ENCODE results near the gene GRM4.

Gene GRM4

DNA sequence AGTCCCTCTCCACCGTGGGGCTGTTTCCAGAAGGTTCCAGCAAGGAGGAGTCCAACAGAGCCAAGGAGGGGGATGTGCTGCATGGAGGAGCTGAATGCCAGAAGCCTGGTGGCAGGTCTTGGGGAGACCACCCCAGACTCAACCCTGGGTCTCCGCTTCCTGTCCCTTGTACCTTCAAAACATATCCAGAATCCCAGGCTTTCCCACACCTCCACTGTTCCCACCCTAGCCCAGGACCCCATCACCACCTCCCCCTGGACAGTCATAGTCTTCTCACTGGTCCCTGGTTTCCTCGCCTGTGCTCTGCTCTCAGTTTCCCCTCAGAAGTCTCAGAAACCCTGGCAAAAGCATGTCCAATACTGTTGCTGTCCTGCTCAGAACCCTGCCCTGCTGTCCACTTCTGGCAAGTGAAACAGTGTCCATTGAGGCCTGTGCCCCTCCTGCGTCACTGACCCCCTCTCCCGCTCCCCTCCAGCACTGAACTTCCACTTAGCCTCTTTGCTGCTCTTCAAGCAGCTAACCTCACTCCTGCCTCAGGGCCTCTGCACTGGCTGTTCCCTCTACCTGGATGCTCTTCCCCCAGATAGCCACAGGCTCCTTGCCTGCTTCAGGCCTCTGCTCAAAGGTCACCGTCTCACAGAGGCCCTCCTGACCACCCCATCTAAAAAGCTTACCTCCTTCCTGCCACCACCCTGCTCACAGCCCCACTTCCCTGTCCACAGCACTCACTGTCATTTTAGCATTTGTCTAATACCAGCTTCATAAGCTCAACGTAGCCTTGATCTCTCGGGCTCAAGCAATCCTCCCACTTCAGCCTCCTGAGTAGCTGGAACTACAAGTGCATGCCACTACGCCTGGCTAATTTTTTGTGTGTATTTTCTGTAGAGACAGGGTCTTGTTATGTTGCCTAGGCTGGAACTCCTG is 169.2 kb downstream of the GRM4 start:
- DNase-seq (ENCODE audit: low read depth in 2 of 2), result no peak
- H3K4me3 ChIP-seq (replicated peaks in 1 of 2; ENCODE audit: low read depth in 2 of 2, low read length in 2 of 2), result no peak overlapping the region
- TF ChIP-seq, protein P1, sequence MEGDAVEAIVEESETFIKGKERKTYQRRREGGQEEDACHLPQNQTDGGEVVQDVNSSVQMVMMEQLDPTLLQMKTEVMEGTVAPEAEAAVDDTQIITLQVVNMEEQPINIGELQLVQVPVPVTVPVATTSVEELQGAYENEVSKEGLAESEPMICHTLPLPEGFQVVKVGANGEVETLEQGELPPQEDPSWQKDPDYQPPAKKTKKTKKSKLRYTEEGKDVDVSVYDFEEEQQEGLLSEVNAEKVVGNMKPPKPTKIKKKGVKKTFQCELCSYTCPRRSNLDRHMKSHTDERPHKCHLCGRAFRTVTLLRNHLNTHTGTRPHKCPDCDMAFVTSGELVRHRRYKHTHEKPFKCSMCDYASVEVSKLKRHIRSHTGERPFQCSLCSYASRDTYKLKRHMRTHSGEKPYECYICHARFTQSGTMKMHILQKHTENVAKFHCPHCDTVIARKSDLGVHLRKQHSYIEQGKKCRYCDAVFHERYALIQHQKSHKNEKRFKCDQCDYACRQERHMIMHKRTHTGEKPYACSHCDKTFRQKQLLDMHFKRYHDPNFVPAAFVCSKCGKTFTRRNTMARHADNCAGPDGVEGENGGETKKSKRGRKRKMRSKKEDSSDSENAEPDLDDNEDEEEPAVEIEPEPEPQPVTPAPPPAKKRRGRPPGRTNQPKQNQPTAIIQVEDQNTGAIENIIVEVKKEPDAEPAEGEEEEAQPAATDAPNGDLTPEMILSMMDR (IDR thresholded peaks at IDR 0.05; ENCODE audit: low read depth, low read length), result no peak

- H3K4me3 ChIP-seq (replicated peaks in 1 of 2; ENCODE audit: low read depth in 2 of 2, low read length in 2 of 2), result no peak overlapping the region
- TF ChIP-seq, protein P1 (IDR thresholded peaks at IDR 0.05; ENCODE audit: low read depth, low read length), result no peak
- no peak for DNase-seq (ENCODE audit: low read depth in 2 of 2)
Observed at GRCh38 chr6:33975661-33976436, 170.0 kb downstream of the GRM4 start.

- DNase-seq (ENCODE audit: low read depth in 2 of 2), result no peak
- H3K4me3 ChIP-seq (replicated peaks in 1 of 2; ENCODE audit: low read depth in 2 of 2, low read length in 2 of 2), result no peak overlapping the region
- TF ChIP-seq, protein P1 (IDR thresholded peaks at IDR 0.05; ENCODE audit: low read depth, low read length), result no peak
Observed at GRCh38 chr6:33974471-33974870, 171.4 kb downstream of the GRM4 start.

GRCh38 chr6:33974030-33974429 is 171.9 kb downstream of the GRM4 start:
- no peak overlapping the region for H3K4me3 ChIP-seq (replicated peaks in 1 of 2; ENCODE audit: low read depth in 2 of 2, low read length in 2 of 2)
- TF ChIP-seq, protein P1 (IDR thresholded peaks at IDR 0.05; ENCODE audit: low read depth, low read length), result no peak
- DNase-seq (ENCODE audit: low read depth in 2 of 2), result no peak

DNA sequence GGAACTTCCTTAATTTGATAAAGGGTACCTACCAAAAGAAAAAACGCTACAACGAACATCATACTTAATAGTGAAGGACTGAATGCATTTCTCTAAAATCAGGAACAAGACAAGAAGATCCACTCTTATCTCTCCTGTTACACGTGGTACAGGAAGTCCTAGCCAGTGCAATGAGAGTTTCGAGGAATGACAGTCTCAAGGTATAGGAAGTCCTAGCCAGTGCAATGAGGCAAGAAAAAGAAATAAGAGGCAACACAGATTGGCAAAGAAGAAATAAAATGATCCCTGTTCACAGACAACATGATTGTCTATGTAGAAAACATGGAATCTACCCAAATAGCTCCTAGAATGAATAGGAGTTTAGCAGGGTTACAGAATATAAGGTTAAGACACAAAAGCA is 174.3 kb downstream of the GRM4 start:
- TF ChIP-seq, protein P1 (IDR thresholded peaks at IDR 0.05; ENCODE audit: low read depth, low read length), result no peak
- DNase-seq (ENCODE audit: low read depth in 2 of 2), result no peak

More for the DNA sequence above, 174.3 kb downstream of the GRM4 start:
- no peak overlapping the region for H3K4me3 ChIP-seq (replicated peaks in 1 of 2; ENCODE audit: low read depth in 2 of 2, low read length in 2 of 2)

Data from cardiac fibroblast (primary cell).